Lower leg skin (tissue), 3 donors: ENCODE data around the gene MIEF2.

Experiments used
- POLR2A ChIP-seq, 2 donors: fragments of 450-650 bp; IDR thresholded peaks; one replicate each; pipeline ENCODE4 v1.6.1; 2016 to 2017; ENCODE audit warnings: antibody characterized with exemption in 2 of 2, mild to moderate bottlenecking in 1 of 2, moderate library complexity in 1 of 2
- TF ChIP-seq, protein P1 (sequence below), 3 donors: fragments of 450-650 bp; IDR thresholded peaks; one replicate each; pipeline ENCODE4 v1.5.1; 2016; ENCODE audit warnings: antibody characterized with exemption in 3 of 3, mild to moderate bottlenecking in 3 of 3, moderate library complexity in 2 of 3

DNA sequence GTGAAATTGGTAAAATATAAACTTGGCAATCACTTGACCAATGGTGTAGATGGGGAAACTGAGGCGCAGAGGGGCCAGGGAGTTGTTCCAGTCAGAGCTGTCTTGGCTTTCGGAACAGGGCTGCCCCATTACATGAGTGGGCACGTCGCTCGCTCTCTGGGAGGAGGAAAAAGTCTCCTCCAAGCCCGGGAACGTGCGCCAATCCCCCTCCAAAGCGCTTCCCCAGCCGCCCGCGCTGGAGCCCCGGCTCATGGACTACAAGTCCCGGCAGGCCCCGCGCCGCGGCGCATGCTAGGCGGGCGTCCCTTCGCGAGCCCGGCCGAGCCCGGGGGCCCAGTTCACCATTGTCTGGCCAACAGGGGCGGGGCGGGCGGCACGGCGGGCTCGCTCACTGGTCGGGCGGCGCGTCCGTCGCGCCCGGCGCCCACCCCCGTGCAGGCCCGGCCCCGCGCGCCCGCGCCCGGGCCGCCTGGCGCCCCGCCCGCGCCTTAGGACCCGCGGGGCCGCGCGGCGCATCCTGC lies 35.3 kb upstream of the MIEF2 start, which contains the start of gene LLGL1:
- TF ChIP-seq, protein P1, sequence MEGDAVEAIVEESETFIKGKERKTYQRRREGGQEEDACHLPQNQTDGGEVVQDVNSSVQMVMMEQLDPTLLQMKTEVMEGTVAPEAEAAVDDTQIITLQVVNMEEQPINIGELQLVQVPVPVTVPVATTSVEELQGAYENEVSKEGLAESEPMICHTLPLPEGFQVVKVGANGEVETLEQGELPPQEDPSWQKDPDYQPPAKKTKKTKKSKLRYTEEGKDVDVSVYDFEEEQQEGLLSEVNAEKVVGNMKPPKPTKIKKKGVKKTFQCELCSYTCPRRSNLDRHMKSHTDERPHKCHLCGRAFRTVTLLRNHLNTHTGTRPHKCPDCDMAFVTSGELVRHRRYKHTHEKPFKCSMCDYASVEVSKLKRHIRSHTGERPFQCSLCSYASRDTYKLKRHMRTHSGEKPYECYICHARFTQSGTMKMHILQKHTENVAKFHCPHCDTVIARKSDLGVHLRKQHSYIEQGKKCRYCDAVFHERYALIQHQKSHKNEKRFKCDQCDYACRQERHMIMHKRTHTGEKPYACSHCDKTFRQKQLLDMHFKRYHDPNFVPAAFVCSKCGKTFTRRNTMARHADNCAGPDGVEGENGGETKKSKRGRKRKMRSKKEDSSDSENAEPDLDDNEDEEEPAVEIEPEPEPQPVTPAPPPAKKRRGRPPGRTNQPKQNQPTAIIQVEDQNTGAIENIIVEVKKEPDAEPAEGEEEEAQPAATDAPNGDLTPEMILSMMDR (IDR thresholded peaks at IDR 0.05): no peak
- no peak for TF ChIP-seq POLR2A (IDR thresholded peaks at IDR 0.05)
